NCI-H510A treated with DMSO at 0.1 percent for 48 hours (cell line): ENCODE data around the gene LPCAT1.
A peak's percentile ranks its signal among the peaks of the same experiment; 100 is the strongest.
"Not testable (repeated sequence)": the region's sequence is repeated elsewhere in the genome, so short reads cannot be mapped to it uniquely, and the experiment has no call there.

Source experiments
- DNase-seq: peaks from one replicate; lab custom pipeline; 2025; lab: John Stamatoyannopoulos, UW

LPCAT1 gene, protein sequence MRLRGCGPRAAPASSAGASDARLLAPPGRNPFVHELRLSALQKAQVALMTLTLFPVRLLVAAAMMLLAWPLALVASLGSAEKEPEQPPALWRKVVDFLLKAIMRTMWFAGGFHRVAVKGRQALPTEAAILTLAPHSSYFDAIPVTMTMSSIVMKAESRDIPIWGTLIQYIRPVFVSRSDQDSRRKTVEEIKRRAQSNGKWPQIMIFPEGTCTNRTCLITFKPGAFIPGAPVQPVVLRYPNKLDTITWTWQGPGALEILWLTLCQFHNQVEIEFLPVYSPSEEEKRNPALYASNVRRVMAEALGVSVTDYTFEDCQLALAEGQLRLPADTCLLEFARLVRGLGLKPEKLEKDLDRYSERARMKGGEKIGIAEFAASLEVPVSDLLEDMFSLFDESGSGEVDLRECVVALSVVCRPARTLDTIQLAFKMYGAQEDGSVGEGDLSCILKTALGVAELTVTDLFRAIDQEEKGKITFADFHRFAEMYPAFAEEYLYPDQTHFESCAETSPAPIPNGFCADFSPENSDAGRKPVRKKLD

DNA sequence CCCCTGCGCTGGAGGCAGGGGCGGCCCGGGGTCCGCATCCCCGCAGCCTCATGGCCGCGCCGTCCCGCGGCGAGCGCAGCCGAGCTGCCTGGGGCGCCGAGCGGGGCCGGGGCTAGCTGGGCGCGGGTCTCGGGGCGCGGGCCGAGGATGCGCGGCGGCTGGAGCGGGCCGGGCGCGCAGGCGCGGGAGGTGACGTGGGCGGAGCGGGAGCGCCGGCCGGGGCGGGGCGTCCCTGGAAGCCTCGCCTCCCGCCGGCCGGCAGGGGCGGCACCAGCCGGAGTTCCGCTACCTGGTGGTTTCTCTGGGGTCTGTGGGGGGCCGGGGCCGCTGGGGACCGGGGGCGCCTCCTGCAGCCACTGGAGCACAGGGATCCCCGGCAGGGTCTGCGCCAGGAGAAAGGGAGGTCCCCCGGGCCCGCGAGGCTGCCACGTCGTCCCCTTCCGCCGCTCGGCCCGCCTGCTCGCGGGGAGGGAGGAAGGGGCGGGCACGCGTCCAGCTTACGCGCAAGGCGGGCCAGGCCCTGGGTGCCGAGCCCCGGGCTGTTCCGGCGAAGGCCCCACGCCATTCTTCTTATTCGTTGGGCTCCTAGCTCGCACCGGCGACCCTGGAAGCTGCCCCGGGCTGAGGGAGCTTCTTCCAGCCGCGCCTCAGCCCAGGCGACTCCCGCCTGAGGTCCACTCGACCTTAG, at the start of gene LPCAT1:
Gene LPCAT1, minus strand, starts transcription at position 168 of the 688 bp plus-strand sequence. Its CDS starts 116 bp downstream, at position 52.
- peak; percentile 60 for DNase-seq

DNA sequence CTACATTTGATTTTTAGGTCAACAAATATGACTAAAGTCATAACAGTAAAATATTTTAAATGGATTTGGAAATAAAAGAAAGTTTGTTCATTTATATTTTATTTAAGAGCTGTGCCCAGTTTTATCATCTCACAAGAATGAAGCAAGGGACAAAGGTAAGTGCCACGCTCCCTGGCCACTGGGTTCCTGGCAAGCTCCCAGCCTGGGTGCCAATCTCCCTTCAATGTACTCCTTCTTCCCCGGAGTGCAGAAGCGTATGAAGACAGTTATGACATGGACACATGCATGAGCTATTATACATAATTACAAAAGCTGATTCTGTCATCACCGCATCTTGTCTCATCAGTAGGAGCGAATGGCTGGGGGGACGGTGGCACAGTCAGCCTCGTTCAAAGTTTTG, 48.1 kb upstream of the LPCAT1 start:
- DNase-seq = not testable (repeated sequence)

DNA sequence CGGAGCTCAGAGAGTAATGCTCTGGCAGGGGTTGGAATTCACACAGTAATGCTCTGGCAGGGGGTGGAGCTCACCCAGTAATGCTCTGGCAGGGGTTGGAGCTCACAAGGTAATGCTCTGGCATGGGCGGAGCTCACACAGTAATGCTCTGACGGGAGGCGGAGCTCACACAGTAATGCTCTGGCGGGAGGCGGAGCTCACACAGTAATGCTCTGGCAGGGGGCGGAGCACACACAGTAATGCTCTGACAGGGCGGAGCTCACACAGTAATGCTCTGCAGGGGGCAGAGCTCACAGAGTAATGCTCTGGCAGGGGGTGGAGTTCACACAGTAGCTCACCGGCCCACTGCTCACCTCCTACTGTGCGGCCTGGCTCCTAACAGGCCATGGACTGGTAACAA, 47.2 kb upstream of the LPCAT1 start:
- DNase-seq = no peak

DNA sequence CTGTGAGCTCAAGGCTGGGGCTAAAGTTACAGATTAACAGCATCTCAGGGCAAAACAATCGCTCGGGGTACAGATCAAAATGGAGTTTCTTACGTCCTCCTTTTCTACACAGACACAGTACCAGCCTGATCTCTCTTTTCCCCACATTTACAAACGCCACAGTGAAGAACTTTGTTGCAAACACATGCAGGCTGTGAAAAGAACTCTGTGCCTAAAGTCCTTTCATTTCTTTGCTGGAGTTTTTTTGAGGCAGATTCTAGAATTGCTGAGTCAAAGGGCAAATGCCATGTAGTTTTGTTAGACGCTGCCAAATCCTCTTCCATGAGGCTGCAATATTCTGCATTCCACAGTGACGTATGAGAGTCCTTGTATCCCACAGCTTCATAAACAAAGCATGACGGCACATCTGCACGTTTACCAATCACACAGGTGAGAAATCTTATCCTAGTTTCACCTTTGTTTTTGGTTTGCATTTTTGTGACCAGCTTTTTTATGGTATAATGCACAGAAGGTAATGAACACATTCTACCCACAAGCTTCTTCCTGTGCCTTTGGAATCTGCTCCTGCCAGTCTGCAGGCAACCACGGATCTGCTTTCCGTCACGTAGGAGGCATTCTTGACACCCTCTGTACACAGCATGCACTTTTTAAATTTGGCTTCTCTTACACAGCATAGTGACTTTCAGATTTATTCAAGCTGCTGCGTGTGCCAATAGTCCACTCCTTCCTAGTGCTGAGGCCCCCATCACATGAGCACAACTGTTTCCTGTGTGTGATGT, 44.6 kb upstream of the LPCAT1 start:
- peak; percentile 39 for DNase-seq

DNA sequence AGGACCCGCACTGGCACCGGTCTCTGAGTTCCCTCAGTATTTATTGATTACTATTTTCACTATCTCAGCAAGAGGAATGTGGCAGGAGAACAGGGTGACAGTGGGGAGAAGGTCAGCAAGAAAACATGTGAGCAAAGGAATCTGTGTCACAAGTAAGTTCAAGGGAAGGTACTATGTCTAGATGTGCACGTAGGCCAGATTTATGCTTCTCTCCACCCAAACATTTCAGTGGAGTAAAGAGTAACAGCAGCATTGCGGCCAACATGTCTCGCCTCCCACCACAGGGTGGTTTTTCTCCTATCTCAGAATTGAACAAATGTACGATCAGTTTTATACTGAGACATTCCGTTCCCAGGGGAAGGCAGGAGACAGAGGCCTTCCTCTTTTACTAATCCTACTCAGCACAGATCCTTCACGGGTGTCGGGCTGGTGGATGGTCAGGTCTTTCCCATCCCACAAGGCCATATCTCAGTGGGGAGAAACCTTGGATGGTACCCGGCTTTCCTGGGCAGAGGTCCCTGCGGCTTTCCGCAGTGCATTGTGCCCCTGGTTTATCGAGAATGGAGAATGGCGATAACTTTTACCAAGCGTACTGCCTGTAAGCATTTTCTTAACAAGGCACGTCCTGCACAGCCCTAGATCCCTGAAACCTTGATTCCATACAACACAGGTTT, 43.9 kb upstream of the LPCAT1 start:
- DNase-seq = not testable (repeated sequence)

DNA sequence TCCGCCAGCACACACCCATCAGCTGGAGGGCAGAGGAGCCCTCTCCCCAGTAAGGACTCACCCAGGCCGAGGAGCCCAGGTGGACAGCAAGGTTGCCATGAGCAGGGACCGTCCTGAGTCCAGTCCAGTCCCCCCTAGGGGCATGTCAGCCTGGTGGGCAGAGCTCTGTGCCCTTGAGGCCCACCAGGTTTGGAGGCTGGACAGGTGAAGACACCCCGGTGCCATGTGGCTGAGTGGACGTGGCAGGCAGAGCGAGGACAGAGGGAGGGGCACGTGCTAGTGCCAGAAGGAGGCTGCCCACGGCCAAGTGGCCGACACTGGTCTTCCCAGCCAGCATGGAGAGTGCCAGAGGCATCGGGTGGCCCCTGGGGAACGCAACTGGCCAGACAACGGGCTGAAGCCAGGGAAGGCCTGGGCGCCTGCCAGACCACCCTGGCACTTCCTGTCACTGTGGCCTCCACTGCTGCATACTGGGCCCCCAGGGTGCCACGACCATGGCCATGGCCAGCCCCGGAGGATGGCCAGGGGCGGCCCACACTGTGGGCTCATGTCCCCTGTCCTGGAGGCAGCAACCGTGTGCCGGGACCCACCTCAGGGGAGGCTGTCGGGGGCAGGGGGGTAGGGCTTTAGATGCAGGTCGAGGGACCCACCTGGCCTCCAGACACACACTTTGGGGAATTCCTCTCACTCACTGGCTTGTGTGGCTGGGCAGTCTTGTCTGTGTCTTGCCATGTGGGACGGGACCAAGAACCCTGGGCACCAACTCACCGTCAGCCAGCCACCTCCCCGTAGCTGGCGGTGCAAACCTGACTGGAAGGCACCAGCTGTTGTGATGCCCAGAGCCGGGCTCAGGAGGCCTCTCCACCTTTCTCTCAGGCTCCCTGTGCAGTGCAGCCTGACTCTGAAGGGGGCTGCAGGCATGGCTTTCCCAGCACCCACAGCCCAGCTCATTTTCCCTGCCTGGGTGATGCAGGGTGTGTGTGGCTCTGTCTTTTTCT, 42.3 kb upstream of the LPCAT1 start:
- no peak for DNase-seq

DNA sequence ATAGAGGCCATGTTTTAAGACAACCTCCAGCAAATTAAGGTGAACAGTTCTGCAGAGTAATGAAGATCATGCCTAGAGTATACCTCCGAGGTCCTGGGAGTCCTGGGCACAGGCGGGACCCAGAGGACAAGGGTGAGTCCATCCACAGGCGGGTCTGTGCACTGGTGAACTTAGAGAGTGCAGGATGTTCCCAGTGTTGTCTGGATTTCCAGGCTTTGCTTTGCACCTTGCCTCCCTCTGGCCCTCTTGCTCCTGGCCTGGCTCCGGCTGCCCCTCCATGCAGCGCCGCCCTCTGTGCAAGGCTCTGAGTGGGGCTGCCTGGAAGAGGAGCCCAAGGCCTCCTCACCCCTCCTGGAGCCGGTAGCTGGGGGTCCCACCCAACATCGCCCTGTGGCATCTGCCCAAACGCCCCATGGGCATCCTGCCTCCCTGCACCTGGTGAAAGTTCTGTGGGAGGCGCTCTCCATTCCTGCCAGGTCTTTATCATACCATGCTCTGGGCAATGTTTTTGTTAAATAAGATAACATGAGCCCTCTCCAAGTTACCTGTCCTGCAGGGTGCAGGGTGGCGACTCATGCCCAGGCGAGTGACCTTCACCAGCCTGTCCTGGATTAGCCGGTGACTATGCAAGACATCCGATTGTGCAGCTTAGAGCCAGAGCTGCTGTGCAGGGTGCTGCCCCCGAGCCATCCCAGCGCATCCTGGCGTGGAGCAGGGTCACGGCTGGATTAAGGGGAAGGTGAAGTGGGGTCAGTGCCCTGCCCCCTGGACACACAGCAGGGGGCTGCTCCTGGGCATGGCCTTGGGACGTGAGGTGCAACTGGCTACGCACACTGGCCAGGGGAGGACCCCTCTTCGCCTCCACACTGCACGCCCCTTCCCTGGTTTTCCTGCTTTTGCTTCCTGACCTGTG, 41.3 kb upstream of the LPCAT1 start:
- DNase-seq = no peak

DNA sequence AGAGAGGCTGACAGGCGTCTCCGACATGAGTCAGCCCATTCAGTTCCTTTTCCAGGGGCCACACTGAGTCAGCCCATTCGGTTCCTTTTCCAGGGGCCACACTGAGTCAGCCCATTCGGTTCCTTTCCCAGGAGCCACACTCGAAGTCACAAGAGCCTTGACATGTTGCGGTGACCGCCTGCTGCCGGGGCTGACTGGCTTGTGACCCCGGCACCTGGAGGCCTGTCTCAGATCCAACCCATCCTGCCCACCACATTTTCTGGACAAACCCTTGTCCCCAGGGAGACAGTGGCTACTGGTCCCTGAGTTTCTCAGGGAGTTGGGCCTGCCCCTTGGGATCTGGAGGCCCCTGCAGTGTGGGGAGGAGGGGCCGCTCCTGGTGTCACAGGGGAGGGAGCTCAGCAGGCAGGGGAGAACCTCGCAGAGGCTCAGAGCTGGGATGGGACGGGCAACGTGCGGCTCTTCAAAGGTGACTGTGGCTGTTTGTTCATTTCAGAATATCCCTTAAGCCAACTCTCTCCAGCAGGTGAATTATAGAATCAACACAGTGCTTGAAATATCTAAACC, 40.5 kb upstream of the LPCAT1 start:
- no peak for DNase-seq

DNA sequence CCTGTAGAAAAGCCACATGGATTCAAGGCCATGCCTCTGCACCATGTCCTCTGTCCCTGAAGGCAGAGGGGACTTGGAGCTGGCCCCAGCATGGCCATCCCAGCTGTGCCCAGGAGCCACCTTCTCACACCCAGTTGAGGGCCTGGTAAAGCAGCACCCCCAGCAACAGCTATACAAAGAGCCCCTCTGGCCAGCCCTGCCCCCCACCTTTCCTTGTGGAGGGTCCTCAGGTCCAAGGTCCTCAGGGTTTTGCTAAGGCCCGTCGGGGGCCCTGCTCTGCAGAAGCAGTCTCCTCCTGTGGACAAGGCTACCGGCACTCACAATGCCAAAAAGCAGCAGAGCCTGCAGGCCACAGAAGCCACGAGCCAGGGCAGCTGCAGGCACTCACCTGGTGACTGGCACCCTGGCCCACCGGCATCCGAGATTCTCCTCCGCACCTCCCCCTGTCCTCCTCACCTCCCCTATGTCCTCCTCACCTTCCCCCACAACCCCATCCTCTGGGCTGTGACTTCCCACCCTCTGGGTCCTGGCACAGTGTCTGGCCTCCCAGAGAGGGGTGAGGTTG, 39.9 kb upstream of the LPCAT1 start:
- no peak for DNase-seq

DNA sequence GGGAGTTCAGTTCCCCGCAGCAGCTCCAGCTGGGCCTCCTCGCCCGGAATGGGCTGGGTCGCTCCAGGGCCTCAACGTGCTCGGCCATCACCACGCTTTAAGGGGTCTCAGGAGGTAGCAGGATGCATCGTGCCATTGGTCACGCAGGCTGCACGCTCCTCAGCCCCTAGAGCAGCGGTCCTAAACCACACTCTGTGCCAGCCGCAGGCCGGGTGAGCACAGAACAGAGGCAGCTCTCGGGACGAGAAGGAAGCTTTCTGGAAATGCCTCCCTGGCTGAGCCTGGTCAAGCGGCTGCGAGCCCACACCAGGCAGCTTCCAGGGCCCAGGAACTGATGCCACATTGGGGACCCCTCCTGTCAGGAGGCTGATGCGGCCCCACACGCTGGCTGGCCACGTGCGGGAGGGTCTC, 39.3 kb upstream of the LPCAT1 start:
- no peak for DNase-seq

DNA sequence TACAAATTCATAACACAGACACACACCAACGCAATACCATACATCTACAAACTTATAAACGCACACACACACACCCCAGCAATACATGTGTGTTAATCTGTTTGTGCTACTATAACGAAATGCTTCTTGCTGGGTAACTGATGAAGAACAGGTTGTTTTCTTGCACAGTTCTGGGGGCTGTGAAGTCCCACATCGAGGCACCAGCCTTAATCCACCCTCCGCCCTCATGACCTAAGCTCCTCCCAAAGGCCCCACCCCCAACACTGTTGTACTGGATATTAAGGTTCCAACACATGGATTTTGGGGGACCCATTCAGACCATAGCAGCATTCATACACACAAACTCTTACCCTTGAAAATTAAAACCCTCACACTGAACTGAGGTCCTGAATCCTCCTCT, 38.8 kb upstream of the LPCAT1 start:
- DNase-seq = no peak

DNA sequence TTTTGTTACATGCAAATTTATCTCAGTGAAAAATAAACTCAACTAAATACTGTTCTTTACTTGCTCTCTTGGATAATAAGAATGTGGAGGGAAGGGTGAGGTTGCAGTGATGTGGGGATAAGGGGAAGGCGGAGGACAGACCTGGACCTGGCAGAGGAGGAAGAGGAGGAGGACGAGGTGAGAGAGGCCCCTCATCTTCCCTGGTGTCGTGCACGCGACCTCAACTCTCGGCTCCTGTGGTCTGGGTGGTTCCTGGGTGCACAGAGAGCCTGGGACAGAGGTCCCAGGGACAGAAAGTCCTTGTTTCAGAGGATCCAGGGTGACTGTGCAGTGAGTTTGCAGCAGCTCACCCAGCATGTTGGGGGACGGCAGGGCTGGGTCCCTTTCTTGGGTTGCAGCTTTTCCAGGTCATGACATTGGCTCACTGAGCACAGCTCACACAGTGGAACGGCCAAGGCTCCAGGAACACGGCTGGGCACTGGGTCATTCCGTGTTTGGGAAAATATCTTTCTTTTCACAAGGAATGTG, 37.7 kb upstream of the LPCAT1 start:
- DNase-seq = no peak

DNA sequence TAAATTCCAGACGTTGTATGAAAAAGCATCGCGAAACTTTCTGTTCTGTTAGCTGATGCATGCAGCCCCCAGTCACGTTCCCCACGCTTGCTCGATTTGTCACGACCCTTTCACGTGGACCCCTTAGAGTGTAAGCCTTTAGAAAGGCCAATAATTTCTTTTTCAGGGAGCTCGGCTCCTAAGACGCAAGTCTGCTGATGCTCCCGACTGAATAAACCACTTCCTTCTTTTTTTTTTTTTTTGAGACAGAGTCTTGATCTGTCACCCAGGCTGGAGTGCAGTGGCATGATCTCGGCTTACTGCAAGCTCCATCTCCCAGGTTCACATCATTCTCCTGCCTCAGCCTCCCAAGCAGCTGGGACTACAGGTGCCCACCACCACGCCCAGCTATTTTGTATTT, 36.7 kb upstream of the LPCAT1 start:
- not testable (repeated sequence) for DNase-seq

DNA sequence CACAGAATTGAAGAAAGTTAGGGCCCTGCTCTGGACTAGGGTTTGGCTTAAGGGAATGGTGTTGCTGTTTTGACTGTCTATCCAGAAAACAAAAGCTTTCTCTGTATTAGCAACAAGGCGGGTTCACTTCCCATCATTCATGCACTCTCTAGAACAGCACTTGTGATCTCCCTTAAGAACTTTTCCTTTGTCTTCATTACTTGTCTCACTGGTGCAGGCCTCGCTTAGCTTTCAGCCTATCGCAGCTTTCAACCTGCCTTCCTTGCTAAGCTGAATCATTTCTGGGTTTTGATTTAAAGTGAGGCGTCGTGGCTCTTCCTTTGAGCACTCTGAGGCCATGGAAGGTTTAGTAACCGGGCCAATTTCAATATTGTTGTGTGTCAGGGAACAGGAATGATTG, 35.2 kb upstream of the LPCAT1 start:
- no peak for DNase-seq

DNA sequence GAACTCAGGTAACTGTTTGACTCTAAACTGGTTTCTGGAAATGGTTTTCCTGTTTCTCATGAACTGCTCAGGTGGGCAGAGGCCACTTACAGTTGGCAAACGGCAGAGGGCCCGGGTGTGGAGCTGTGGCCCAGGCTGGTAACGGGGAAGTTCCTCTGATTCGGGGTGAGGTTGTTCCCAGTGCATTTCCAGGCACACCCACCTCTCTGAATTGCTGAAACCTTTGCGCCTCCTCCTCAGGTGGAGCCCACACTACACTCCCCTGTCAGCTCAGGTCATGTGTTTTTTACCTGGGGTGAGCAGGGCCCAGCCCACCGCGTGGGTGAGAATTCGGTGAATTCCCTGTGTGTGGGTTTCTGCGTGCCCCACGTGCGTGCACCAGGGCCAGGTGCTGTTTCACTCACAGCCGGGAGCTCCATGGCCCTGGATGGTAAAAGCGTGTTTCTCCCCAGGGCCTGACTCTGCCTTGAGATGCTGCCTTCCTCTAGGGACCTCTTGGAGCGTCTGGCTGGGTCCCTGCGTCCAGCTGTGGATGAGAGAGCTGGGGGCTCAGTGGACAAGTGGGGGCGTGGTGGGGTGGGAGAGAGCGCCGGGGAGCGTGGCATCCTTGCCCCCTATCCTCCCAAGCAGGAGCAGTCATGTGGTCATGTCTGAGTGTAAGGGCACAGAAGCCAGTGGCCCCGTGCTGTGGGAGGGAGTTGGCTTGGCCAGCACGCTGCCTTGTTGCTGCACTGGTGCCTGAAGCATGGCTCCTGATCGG, 33.5 kb upstream of the LPCAT1 start:
- DNase-seq = no peak

DNA sequence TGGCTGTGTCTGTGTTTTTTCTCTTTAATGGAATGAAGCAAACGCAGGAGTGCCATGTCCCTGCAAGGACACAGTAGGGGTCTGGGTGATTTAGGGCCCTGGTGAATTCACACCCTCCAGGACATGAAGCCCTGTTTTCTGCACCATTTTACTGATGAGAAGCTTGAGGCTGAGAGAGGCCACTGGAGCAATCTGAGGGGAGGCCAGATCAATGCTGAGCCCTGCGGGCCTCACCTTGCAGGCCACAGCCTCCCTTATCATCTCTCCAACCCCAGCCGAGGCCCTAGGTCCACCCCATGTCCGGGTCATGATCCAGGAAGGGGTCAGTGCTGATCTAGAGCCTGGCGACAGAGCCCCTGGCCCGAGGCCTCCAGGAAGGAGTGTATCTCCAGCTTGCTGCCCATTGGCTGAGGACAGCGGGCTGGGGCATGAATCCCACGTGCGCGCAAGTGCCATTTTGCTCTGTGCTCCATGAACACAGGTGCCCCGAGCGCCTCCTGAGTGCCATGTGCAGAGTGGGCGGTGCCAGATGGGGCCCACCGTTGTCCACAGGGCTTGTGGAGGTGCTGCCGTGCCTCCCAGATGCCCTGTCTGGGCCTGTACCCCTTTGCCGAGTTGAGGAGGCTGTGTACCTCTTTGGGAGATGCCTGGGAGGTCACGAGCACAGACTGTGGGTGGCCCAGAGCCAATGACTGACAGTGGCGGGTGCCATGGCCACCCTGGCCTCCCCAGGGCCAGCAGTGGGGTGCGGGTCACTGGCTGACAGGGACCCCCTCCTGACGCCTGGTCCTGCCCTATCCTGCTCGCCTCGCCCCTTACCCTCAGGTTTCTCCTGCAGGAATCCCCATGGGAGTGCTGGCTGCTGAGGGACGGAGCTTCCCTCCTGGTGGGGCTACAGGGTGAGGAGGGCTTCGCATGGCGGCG, 32.3 kb upstream of the LPCAT1 start:
- no peak for DNase-seq
